Liver (tissue), 9 donors: ENCODE results near the gene CDH7. TPM values are rescaled to one million over a fixed set of nuclear protein-coding genes. Genes with fewer than 3 reads are reported as not detected.

Source experiments
- DNase-seq: peaks from one replicate; pipeline ENCODE4 v3.0.0-alpha.2; 2017; ENCODE audit warnings: low spot score
- H3K27ac ChIP-seq, 2 donors: one replicate each; pipeline ENCODE4 v1.7.0; 2013; ENCODE audit warnings: inconsistent platforms in 2 of 2, low read length in 2 of 2, control low read depth in 1 of 2, low read depth in 1 of 2, mild to moderate bottlenecking in 1 of 2
- H3K27me3 ChIP-seq, 4 donors: one replicate each; pipeline versions ENCODE4 v1.6.1 to v1.7.0; 2013; ENCODE audit warnings: low read length in 3 of 4, inconsistent platforms in 1 of 4, mild to moderate bottlenecking in 1 of 4, moderate library complexity in 1 of 4; ENCODE audit not compliant: control insufficient read depth in 4 of 4, insufficient read depth in 4 of 4
- H3K36me3 ChIP-seq, 4 donors: one replicate each; pipeline versions ENCODE4 v1.6.1 to v1.7.0; 2013; ENCODE audit warnings: low read length in 3 of 4, mild to moderate bottlenecking in 3 of 4, low read depth in 1 of 4, moderate library complexity in 1 of 4; ENCODE audit not compliant: control insufficient read depth in 4 of 4, insufficient read depth in 3 of 4
- H3K4me1 ChIP-seq, 4 donors: one replicate each; pipeline versions ENCODE4 v1.6.1 to v1.7.0; 2013; ENCODE audit warnings: low read length in 3 of 4, mild to moderate bottlenecking in 3 of 4, moderate library complexity in 1 of 4; ENCODE audit not compliant: control insufficient read depth in 4 of 4, insufficient read depth in 4 of 4
- H3K4me3 ChIP-seq, 3 donors: one replicate each; pipeline versions ENCODE4 v1.6.1 to v1.7.0; 2013; ENCODE audit warnings: low read length in 3 of 3, control low read depth in 1 of 3, low read depth in 1 of 3, mild to moderate bottlenecking in 1 of 3
- H3K9ac ChIP-seq, 2 donors: one replicate each; pipeline ENCODE4 v1.7.0; 2013; ENCODE audit warnings: low read length in 2 of 2, mild to moderate bottlenecking in 2 of 2, moderate library complexity in 2 of 2, control low read depth in 1 of 2, low read depth in 1 of 2
- H3K9me3 ChIP-seq, 4 donors: one replicate each; pipeline versions ENCODE4 v1.6.1 to v1.7.0; 2013; ENCODE audit warnings: low read length in 3 of 4; ENCODE audit not compliant: control insufficient read depth in 4 of 4
- FOXA1 ChIP-seq: IDR thresholded peaks from 2 replicates; pipeline ENCODE4 v1.6.1; 2016; ENCODE audit warnings: antibody characterized with exemption
- FOXA2 ChIP-seq: IDR thresholded peaks from 2 replicates; pipeline ENCODE4 v1.6.1; 2016; ENCODE audit warnings: antibody characterized with exemption
- GABPA ChIP-seq, 2 donors: IDR thresholded peaks in 1 of 2; conservative IDR thresholded peaks in 1 of 2; 2 replicates each; pipeline ENCODE4 v1.6.1; 2016; ENCODE audit warnings: antibody characterized with exemption in 2 of 2, mild to moderate bottlenecking in 1 of 2, moderate library complexity in 1 of 2
- HNF4A ChIP-seq, 2 donors: conservative IDR thresholded peaks; 2 replicates each; pipeline ENCODE4 v1.6.1; 2016; ENCODE audit warnings: antibody characterized with exemption in 2 of 2, mild to moderate bottlenecking in 2 of 2
- HNF4G ChIP-seq: IDR thresholded peaks from 2 replicates; pipeline ENCODE4 v1.6.1; 2016; ENCODE audit warnings: antibody characterized with exemption
- JUND ChIP-seq, 2 donors: IDR thresholded peaks; 2 replicates each; pipeline ENCODE4 v1.6.1; 2016; ENCODE audit warnings: antibody characterized with exemption in 2 of 2
- RAD21 ChIP-seq, 2 donors: IDR thresholded peaks; 2 replicates each; pipeline ENCODE4 v1.6.1; 2016; ENCODE audit warnings: antibody characterized with exemption in 2 of 2, mild to moderate bottlenecking in 2 of 2
- RXRA ChIP-seq, 2 donors: IDR thresholded peaks; 2 replicates each; pipeline ENCODE4 v1.6.1; 2017 to 2018; ENCODE audit warnings: antibody characterized with exemption in 2 of 2, mild to moderate bottlenecking in 1 of 2
- SP1 ChIP-seq: IDR thresholded peaks from 2 replicates; pipeline ENCODE4 v1.6.1; 2018; ENCODE audit warnings: antibody characterized with exemption, mild to moderate bottlenecking
- TAF1 ChIP-seq: conservative IDR thresholded peaks from 2 replicates; pipeline ENCODE4 v1.6.1; 2016; ENCODE audit warnings: antibody characterized with exemption, mild to moderate bottlenecking
- YY1 ChIP-seq: IDR thresholded peaks from 2 replicates; pipeline ENCODE4 v1.6.1; 2016; ENCODE audit warnings: antibody characterized with exemption, mild to moderate bottlenecking
- WGBS: extraction: QIAGEN DNeasy Blood & Tissue Kit; methylation state at CpG from one replicate; pipeline ENCODE4 v1.1.7; 2013; 5-methylcytosine and 5-hydroxymethylcytosine counted together
- polyA plus RNA-seq, 2 donors: library from polyadenylated mRNA; stranded (reverse) in 1 of 2; unstranded in 1 of 2; fragments of 200-250 nt in 1 of 2; fragments of >200 nt in 1 of 2; fragmentation: Nextera tagmentation in 1 of 2; extraction: Ambion mirVana in 1 of 2; gene quantifications; one replicate each; pipeline versions ENCODE4 v1.2.1 to v1.2.3, GENCODE V29; 2013 to 2015
- total RNA-seq, 2 donors: library from RNA; depleted of rRNA; stranded (reverse); fragments of >200 nt; gene quantifications; one replicate each; pipeline ENCODE4 v1.2.3, GENCODE V29; 2014
- TF ChIP-seq, protein P1 (sequence below): IDR thresholded peaks from 2 replicates; pipeline ENCODE4 v1.6.1; 2016; ENCODE audit warnings: antibody characterized with exemption
- TF ChIP-seq, protein P2 (sequence below): IDR thresholded peaks from 2 replicates; pipeline ENCODE4 v1.6.1; 2016; ENCODE audit warnings: antibody characterized with exemption, mild to moderate bottlenecking
- TF ChIP-seq, protein P3 (sequence below): fragments of 150-350 bp; IDR thresholded peaks from 2 replicates; pipeline ENCODE4 v1.5.1; 2017; ENCODE audit warnings: improper control_type of control experiment, low read depth, low read length; ENCODE audit not compliant: missing input control
- TF ChIP-seq, protein P4 (sequence below): IDR thresholded peaks from 2 replicates; pipeline ENCODE4 v1.6.1; 2016; ENCODE audit warnings: antibody characterized with exemption
- donor health status: healthy.
- donor health status: healthy.
- donor health status: healthy.
- donor health status: healthy.
- donor health status: healthy.

CDH7 gene
- total and polyA plus RNA-seq, 4 donors: under 0.01 TPM; not detected in 3

DNA sequence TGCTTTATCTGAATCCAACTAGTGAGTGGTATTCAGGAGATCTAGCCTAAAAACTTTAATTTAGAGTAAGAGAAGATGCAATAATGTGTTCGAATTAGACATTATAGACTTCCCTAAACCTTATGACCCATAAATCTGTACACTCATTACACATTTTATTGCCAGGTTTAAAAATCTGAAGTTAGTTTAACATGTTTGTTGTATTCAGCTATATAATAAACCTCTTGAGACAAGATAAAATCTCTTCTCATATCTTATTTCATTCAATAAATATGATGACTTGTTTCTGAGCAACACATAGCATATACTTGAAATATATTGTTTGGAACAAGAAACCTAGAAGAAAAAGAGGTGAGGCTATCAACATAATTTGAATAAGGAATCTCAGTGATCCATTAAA is 150.7 kb downstream of the CDH7 start:
- WGBS: 47% methylated on average over 1 of the region's 1 CpG
- no peak for DNase-seq
- Histone ChIP-seq H3K4me1 (no peaks in the 10 kb centered on the region), H3K27ac (no peak overlapping the region), H3K9me3 (no peaks in the 10 kb centered on the region), H3K4me3 (no peak overlapping the region), H3K27me3 (peaks cover 0 to 6% (median 0%) of the 10 kb centered on the region in 4 donors), H3K9ac (no peak overlapping the region), H3K36me3 (no peaks in the 10 kb centered on the region)
- TF ChIP-seq GABPA (IDR thresholded peaks at IDR 0.05 in 1 of 2, conservative IDR thresholded peaks at IDR 0.05 in 1 of 2) (no peak), FOXA1 (no peak), HNF4A (conservative IDR thresholded peaks at IDR 0.05) (no peak), RAD21 (IDR thresholded peaks at IDR 0.05) (no peak), TAF1 (no peak), SP1 (no peak)
- TF ChIP-seq, protein P1, sequence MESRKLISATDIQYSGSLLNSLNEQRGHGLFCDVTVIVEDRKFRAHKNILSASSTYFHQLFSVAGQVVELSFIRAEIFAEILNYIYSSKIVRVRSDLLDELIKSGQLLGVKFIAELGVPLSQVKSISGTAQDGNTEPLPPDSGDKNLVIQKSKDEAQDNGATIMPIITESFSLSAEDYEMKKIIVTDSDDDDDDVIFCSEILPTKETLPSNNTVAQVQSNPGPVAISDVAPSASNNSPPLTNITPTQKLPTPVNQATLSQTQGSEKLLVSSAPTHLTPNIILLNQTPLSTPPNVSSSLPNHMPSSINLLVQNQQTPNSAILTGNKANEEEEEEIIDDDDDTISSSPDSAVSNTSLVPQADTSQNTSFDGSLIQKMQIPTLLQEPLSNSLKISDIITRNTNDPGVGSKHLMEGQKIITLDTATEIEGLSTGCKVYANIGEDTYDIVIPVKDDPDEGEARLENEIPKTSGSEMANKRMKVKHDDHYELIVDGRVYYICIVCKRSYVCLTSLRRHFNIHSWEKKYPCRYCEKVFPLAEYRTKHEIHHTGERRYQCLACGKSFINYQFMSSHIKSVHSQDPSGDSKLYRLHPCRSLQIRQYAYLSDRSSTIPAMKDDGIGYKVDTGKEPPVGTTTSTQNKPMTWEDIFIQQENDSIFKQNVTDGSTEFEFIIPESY: no peak

DNA sequence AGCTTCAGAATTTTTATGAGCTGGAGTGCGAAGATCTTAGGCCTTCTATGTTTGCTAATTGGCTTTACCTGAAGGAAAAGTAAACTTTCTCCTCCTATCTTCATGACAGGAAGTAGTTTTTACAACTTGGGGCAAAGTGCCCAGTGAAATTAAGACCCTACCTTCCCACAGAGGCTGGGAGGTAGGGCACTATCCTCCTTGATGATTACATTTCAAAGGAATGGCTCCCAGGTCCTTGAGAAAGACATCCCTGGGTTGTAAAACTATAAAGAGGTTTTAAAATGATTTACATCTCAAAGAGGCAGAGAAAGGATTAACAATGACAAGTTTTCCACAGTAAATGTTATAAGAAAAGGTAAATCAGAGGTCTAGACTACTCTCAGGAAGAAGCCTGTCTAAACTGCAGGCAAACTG is 155.8 kb downstream of the CDH7 start:
- DNase-seq: no peak
- Histone ChIP-seq H3K4me1 (no peaks in the 10 kb centered on the region), H3K9me3 (no peaks in the 10 kb centered on the region), H3K36me3 (no peaks in the 10 kb centered on the region), H3K27me3 (no peaks in the 10 kb centered on the region), H3K4me3 (no peak overlapping the region), H3K27ac (no peak overlapping the region), H3K9ac (no peak overlapping the region)
- no peak for TF ChIP-seq FOXA1
- no peak for TF ChIP-seq FOXA2
- TF ChIP-seq, protein P2, sequence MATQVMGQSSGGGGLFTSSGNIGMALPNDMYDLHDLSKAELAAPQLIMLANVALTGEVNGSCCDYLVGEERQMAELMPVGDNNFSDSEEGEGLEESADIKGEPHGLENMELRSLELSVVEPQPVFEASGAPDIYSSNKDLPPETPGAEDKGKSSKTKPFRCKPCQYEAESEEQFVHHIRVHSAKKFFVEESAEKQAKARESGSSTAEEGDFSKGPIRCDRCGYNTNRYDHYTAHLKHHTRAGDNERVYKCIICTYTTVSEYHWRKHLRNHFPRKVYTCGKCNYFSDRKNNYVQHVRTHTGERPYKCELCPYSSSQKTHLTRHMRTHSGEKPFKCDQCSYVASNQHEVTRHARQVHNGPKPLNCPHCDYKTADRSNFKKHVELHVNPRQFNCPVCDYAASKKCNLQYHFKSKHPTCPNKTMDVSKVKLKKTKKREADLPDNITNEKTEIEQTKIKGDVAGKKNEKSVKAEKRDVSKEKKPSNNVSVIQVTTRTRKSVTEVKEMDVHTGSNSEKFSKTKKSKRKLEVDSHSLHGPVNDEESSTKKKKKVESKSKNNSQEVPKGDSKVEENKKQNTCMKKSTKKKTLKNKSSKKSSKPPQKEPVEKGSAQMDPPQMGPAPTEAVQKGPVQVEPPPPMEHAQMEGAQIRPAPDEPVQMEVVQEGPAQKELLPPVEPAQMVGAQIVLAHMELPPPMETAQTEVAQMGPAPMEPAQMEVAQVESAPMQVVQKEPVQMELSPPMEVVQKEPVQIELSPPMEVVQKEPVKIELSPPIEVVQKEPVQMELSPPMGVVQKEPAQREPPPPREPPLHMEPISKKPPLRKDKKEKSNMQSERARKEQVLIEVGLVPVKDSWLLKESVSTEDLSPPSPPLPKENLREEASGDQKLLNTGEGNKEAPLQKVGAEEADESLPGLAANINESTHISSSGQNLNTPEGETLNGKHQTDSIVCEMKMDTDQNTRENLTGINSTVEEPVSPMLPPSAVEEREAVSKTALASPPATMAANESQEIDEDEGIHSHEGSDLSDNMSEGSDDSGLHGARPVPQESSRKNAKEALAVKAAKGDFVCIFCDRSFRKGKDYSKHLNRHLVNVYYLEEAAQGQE: no peak
- no peak for TF ChIP-seq RXRA (IDR thresholded peaks at IDR 0.05)
- no peak for TF ChIP-seq HNF4A (conservative IDR thresholded peaks at IDR 0.05)
- TF ChIP-seq HNF4G: no peak
- WGBS: 76% methylated on average over 1 of the region's 1 CpG

DNA sequence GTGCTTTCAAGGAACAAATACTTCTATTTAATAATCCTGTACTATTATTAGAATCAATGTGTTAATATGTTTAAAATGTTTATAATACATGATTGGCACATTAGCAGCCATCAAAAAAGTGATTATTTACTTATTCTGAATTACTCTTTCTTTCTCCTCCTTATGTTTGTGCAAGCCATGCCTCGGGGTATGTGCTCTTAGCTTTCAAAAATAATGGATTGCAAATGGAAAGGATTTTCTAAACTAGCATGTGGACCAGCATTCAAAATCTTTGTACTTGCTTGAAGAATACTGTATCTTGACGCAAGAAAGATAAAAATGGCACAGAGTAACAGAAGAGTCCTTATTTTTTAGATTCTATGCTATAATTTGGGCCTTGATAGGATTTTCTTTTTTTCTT is 156.5 kb downstream of the CDH7 start:
- DNase-seq: no peak
- H3K27ac ChIP-seq: no peak overlapping the region
- no peaks in the 10 kb centered on the region for H3K4me1 ChIP-seq
- TF ChIP-seq, protein P3, sequence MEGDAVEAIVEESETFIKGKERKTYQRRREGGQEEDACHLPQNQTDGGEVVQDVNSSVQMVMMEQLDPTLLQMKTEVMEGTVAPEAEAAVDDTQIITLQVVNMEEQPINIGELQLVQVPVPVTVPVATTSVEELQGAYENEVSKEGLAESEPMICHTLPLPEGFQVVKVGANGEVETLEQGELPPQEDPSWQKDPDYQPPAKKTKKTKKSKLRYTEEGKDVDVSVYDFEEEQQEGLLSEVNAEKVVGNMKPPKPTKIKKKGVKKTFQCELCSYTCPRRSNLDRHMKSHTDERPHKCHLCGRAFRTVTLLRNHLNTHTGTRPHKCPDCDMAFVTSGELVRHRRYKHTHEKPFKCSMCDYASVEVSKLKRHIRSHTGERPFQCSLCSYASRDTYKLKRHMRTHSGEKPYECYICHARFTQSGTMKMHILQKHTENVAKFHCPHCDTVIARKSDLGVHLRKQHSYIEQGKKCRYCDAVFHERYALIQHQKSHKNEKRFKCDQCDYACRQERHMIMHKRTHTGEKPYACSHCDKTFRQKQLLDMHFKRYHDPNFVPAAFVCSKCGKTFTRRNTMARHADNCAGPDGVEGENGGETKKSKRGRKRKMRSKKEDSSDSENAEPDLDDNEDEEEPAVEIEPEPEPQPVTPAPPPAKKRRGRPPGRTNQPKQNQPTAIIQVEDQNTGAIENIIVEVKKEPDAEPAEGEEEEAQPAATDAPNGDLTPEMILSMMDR: no peak
- TF ChIP-seq GABPA (IDR thresholded peaks at IDR 0.05 in 1 of 2, conservative IDR thresholded peaks at IDR 0.05 in 1 of 2): no peak
- TF ChIP-seq, protein P4, sequence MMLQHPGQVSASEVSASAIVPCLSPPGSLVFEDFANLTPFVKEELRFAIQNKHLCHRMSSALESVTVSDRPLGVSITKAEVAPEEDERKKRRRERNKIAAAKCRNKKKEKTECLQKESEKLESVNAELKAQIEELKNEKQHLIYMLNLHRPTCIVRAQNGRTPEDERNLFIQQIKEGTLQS: no peak
- TF ChIP-seq, protein P1: no peak
- TF ChIP-seq YY1: no peak
- TF ChIP-seq JUND (IDR thresholded peaks at IDR 0.05): no peak
- TF ChIP-seq TAF1: no peak
- H3K9me3 ChIP-seq: no peaks in the 10 kb centered on the region
- H3K27me3 ChIP-seq: no peaks in the 10 kb centered on the region
- no peak overlapping the region for H3K9ac ChIP-seq
- no peak overlapping the region for H3K4me3 ChIP-seq
- H3K36me3 ChIP-seq: no peaks in the 10 kb centered on the region
- WGBS: 59% methylated on average over 2 of the region's 2 CpGs
